RWPE1 (cell line): ENCODE measurements around the gene STXBP4.

ENCODE experiments used
- CTCF ChIA-PET: fragments of 350-600 bp; sonication (Branson Sonifier 250); formaldehyde crosslinking; extraction: SDS; loops from one replicate; lab custom pipeline; 2021; lab: Yijun Ruan, JAX
- POLR2A ChIA-PET: fragments of 400-600 bp; formaldehyde crosslinking; extraction: SDS; loops from one replicate; lab custom pipeline; 2020; ENCODE audit warnings: antibody characterized with exemption; ENCODE audit not compliant: low non-redundant PET; lab: Yijun Ruan, JAX
- DNase-seq: peaks from one replicate; pipeline ENCODE4 v3.0.0; 2012; ENCODE audit warnings: low spot score
- H3K27ac ChIP-seq: fragments of 450-650 bp; 2 replicates; pipeline ENCODE4 v1.5.1; 2017
- TF ChIP-seq, protein P1 (sequence below): fragments of 450-650 bp; conservative IDR thresholded peaks from 2 replicates; pipeline ENCODE4 v1.5.1; 2017; ENCODE audit warnings: low read depth, mild to moderate bottlenecking

STXBP4 gene

DNA sequence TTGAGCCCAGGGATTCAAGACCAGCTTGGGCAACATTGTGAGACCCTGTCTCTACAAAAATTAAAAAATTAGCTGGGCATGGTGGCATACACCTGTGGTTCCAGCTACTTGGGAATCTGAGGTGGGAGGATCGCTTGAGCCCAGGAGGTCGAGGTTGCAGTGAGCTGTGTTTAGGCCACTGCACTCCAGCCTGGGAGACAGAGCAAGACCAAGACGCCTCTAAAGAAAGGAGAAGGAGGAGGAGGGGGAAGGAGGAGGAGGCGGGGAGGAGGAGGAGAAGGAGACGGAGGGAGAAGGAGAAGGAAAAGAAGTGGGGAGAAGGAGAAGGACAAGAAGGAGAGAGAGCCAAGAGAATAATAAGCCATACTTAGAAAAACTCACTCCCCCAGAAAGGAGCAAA, 35.9 kb downstream of the STXBP4 start:
- no peak overlapping the region for H3K27ac ChIP-seq
- TF ChIP-seq, protein P1, sequence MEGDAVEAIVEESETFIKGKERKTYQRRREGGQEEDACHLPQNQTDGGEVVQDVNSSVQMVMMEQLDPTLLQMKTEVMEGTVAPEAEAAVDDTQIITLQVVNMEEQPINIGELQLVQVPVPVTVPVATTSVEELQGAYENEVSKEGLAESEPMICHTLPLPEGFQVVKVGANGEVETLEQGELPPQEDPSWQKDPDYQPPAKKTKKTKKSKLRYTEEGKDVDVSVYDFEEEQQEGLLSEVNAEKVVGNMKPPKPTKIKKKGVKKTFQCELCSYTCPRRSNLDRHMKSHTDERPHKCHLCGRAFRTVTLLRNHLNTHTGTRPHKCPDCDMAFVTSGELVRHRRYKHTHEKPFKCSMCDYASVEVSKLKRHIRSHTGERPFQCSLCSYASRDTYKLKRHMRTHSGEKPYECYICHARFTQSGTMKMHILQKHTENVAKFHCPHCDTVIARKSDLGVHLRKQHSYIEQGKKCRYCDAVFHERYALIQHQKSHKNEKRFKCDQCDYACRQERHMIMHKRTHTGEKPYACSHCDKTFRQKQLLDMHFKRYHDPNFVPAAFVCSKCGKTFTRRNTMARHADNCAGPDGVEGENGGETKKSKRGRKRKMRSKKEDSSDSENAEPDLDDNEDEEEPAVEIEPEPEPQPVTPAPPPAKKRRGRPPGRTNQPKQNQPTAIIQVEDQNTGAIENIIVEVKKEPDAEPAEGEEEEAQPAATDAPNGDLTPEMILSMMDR, result no peak
- ChIA-PET CTCF (interaction anchor here (0.6 to 0.7 kb wide), 2 partner anchors 86 to 174 kb away, joined by 4 read pairs; no protein-coding TSS in a partner anchor), POLR2A (no interaction called here)
- no peak for DNase-seq

DNA sequence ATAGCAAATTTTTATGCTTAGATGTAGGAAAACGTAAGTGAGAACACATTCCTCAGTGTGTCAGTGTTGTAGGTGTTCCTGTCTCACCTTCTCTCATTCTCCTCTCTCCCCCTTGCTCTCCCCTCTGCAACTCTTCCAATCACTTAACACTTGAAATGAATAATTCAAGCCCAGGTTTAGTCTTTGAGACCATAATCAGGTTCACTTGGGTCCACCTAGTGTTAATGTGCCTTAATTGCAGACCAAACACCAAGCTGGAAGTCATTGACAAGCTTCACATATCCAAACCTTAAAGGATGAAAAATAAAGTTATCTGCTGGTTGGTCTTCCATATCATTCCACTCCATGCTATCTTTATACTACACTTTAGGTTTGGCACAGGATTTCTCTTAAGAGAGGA, 37.0 kb downstream of the STXBP4 start:
- TF ChIP-seq, protein P1, result no peak
- CTCF ChIA-PET, result interaction anchor here (0.7 to 0.9 kb wide), 4 partner anchors 12 to 1313 kb away, joined by 3 to 5 read pairs (median 4); no protein-coding TSS in a partner anchor
- no peak for DNase-seq
- POLR2A ChIA-PET, result no interaction called here
- no peak overlapping the region for H3K27ac ChIP-seq

DNA sequence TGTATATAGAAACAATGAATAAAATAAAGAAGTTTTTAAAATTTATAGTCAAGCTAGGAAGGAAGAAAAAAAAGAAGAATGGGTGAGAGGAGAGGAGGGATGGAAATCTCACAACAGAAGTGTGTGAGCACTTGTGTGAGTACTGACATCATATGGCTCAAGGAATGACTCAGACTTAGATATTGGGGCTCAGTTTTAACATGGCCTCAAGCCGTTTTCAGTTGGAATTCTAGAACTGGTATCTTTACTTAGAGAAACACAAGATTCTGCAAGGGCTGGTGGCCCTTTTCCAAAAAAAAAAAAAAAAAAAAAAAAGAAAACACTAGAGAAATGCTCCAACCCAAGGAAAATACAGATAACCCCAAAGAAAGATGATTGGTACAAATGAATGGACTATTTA, 55.1 kb downstream of the STXBP4 start:
- POLR2A ChIA-PET, result no interaction called here
- DNase-seq, result no peak
- TF ChIP-seq, protein P1, result no peak
- H3K27ac ChIP-seq, result no peak overlapping the region
- CTCF ChIA-PET, result no interaction called here

DNA sequence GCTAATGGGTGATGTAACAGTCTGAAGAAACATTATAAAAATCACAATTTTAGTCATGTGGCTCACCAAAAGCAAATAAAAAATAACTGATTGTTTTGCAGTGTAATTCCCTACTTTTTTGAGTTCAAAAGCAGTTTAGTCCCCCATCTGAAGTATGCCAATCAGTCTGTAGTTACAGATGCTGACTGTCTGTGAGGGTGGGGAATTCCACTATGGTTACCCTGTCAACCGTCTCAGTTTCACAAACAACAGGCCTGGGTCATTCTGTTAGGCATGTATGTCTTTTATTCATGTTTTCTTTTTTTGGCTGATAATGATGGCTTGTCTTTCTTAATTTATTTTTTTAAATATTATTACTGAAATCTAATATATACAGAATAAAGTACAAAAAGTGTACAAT, 69.3 kb downstream of the STXBP4 start:
- POLR2A ChIA-PET, result no interaction called here
- CTCF ChIA-PET, result no interaction called here
- TF ChIP-seq, protein P1, result no peak
- H3K27ac ChIP-seq, result no peak overlapping the region
- no peak for DNase-seq

DNA sequence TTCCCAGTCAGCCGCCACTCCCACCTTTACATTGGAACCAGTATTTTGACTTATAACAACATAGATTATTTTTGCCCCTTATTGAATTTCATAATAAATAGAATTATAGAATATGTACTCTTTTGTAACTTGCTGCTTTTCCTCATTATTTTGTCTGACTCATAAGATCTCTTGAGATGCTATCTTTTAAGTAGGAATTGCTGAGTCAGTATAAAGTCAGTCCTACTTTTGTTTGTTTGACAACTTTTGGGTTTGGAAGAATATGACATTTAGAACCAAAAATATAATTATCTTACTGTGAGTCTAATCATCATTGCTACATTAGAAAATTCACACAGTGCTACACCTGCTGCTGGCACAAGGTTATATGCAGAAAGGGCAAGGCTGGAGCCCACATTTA, 69.7 kb downstream of the STXBP4 start:
- POLR2A ChIA-PET, result no interaction called here
- no peak for DNase-seq
- TF ChIP-seq, protein P1, result no peak
- H3K27ac ChIP-seq, result no peak overlapping the region
- CTCF ChIA-PET, result no interaction called here

DNA sequence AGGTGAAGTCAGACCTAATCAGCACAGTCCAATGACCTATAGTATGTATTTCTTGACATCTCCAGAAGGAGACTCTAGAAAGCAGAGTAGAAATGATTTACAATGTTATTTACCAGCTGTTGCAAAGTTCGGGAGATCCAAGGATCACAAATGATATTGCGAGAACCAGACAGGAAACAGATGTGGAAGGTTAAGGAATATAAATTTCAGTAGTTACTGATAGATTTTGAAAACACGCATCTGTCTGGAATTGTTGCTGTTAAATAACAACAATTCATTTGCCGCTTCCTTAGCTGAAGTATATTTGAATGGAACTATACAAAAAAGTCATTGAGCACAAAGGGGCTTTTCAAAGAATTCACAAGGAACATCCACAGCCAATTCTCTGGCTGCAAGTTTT, 72.0 kb downstream of the STXBP4 start:
- TF ChIP-seq, protein P1, result no peak
- POLR2A ChIA-PET, result interaction anchor here (0.6 kb wide), 1 partner anchor 39 kb away, joined by 3 read pairs; no protein-coding TSS in a partner anchor
- no peak for DNase-seq
- no peak overlapping the region for H3K27ac ChIP-seq
- CTCF ChIA-PET, result interaction anchor here (0.8 kb wide), 1 partner anchor 161 kb away, joined by 3 read pairs; no protein-coding TSS in a partner anchor
